Measurements from ENCODE around the gene TMEM52B.
A peak's percentile ranks its signal among the peaks of the same experiment; 100 is the strongest.
"Not testable (repeated sequence)": the region's sequence is repeated elsewhere in the genome, so short reads cannot be mapped to it uniquely, and the experiment has no call there.

Gene TMEM52B

DNA sequence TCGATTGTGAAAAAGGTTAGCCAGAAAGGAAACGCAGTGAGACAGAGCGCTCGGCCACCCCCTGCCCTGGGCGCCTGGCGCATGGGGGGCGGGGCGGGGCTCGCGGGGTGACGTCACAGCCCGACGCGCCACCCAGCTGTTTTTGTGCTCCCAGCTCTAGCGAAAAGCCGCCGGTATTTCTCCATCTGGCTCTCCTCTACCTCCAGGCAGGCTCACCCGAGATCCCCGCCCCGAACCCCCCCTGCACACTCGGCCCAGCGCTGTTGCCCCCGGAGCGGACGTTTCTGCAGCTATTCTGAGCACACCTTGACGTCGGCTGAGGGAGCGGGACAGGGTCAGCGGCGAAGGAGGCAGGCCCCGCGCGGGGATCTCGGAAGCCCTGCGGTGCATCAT is 33.9 kb downstream of the TMEM52B start, which contains the start of gene GABARAPL1:
TSS of gene GABARAPL1 (plus strand) at position 139 of the 393 bp plus-strand sequence. CDS start at position 392, 253 bp downstream.
- TF ChIP-seq TARDBP (IDR thresholded peaks at IDR 0.05) (no peak), L3MBTL2 (conservative IDR thresholded peaks at IDR 0.05) (peak; percentile 38; the same call in 1 of the 2 replicates)
- CTCF ChIA-PET: no interaction called here

DNA sequence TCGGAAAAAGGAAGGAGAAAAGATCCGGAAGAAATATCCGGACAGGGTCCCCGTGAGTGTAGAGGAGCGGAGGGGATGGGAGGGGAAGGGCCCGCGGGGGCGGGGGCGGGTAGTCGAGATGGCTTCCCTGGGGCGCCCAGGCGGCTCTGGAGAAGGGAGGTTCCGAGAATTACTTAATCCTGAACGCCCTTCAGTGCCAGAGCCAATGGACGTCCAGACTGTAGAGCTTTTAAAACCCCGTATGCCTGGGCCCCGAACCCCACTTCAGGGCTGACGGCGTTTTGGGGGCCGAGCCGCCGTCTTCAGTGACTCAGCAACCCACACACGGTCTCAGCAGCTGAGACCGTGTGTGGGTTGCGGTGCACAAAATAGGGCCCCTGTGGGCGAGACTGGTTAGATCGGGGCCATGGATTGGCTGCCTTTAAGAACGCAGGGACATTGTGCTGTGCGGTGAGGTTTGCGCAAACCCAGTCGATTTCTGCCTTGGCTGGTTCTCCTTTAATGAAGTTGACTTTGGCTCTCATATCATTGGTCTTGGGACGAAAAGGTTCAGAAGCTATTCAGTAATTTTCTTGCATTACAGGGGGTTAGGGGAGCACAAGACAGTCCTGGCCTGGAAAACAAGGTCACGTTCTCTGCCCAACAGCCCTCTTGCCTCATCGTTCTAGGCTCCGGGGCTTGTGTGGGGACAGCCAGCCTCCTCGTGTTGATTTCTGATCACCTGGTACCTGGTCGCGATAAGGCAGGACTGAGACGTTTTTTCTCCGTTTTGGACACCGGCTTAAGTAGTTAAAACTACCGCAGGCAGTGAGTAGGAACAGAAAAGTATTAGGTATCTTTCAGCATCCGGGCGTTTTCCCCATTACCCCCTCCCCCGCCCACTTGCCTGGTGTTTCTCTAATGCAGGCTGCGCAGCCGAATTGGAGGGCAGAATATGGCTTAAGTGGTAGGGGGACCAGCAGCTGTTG is 34.6 kb downstream of the TMEM52B start:
- TF ChIP-seq L3MBTL2 (conservative IDR thresholded peaks at IDR 0.05) (0 out of 2 replicates have a peak, but pooled peaks have one; percentile 21), FOXK2 (IDR thresholded peaks at IDR 0.05) (no peak)
- POLR2A ChIA-PET: interaction anchor here (1.5 to 2.8 kb wide), 5 partner anchors 10 to 400 kb away, joined by 4 to 15 read pairs (median 7); partner anchors contain the start of gene MAGOHB
- CTCF ChIA-PET: interaction anchor here (1.7 kb wide), 1 partner anchor 470 kb away, joined by 4 read pairs; no protein-coding TSS in a partner anchor
- peak; percentile 53 for DNase-seq (ENCODE audit: extremely low spot score)

More for the DNA sequence above, 33.9 kb downstream of the TMEM52B start, which contains the start of gene GABARAPL1:
- POLR2A ChIA-PET: interaction anchor here (1.0 to 2.8 kb wide), 5 partner anchors 13 to 401 kb away, joined by 4 to 15 read pairs (median 5); partner anchors contain the start of gene MAGOHB
- peak; percentile 77 for DNase-seq (ENCODE audit: extremely low spot score)

DNA sequence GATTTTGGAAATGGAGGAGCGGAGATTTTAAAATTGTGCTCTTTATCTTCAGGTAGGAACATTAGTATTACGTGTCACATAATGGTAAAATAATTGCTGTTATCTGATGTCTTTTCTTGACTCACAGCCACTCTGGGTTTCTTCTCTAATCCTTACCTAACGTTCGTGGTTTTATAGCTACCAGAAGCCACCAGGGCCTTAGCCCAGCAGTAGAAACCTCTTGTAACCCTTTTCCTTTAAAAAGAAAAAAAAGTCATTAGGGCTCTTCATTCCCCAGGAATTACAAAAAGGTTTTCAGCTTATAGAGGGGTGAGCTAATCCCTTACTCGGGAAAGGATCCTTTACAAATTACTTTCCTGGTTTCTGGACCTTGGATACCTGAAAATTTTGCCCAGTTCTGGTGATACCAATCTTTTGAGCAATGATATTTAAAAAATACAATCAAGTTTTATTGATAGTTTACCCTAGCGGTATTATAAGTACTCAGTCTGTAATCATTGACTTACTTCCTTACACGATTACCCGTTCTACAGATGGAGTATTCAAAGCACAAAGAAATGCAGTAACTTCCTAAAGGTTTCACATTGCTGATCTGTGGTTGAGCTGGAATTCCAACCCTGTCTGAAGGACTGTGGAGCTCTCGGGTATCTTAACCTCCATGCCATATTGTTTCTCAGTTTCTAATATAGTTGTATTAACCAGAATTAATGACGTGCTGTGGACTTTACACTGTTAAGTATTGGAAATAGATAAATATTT is 35.5 kb downstream of the TMEM52B start:
- POLR2A ChIA-PET: interaction anchor here (0.6 to 2.8 kb wide), 6 partner anchors 9 to 399 kb away, joined by 3 to 15 read pairs (median 6); partner anchors contain the start of gene MAGOHB
- peak; percentile 17 for DNase-seq (ENCODE audit: extremely low spot score)
- TF ChIP-seq LEF1 (IDR thresholded peaks at IDR 0.05; ENCODE audit: borderline replicate concordance): no peak
- TF ChIP-seq NFRKB (IDR thresholded peaks at IDR 0.05): no peak
- no peak for TF ChIP-seq ZNF384 (IDR thresholded peaks at IDR 0.05)
- TF ChIP-seq ELF4 (IDR thresholded peaks at IDR 0.05): no peak
- no peak for TF ChIP-seq L3MBTL2 (conservative IDR thresholded peaks at IDR 0.05)
- no peak for TF ChIP-seq SUZ12 (IDR thresholded peaks at IDR 0.05)
- TF ChIP-seq, protein P1, sequence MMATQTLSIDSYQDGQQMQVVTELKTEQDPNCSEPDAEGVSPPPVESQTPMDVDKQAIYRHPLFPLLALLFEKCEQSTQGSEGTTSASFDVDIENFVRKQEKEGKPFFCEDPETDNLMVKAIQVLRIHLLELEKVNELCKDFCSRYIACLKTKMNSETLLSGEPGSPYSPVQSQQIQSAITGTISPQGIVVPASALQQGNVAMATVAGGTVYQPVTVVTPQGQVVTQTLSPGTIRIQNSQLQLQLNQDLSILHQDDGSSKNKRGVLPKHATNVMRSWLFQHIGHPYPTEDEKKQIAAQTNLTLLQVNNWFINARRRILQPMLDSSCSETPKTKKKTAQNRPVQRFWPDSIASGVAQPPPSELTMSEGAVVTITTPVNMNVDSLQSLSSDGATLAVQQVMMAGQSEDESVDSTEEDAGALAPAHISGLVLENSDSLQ (IDR thresholded peaks at IDR 0.05): no peak
- no peak for TF ChIP-seq BHLHE40 (IDR thresholded peaks at IDR 0.05; ENCODE audit: borderline replicate concordance)
- TF ChIP-seq ARNT (IDR thresholded peaks at IDR 0.05): no peak
- TF ChIP-seq TARDBP (IDR thresholded peaks at IDR 0.05): no peak
- no peak for TF ChIP-seq HDGF (IDR thresholded peaks at IDR 0.05; ENCODE audit: borderline replicate concordance)
- no peak for TF ChIP-seq FOXM1 (IDR thresholded peaks at IDR 0.05; ENCODE audit: borderline replicate concordance)
- no peak for TF ChIP-seq CTBP1 (IDR thresholded peaks at IDR 0.05; ENCODE audit: borderline replicate concordance)
- TF ChIP-seq SP1 (IDR thresholded peaks at IDR 0.05): no peak
- CTCF ChIA-PET: interaction anchor here (0.7 to 1.7 kb wide), 2 partner anchors 61 to 471 kb away, joined by 3 to 4 read pairs; no protein-coding TSS in a partner anchor

DNA sequence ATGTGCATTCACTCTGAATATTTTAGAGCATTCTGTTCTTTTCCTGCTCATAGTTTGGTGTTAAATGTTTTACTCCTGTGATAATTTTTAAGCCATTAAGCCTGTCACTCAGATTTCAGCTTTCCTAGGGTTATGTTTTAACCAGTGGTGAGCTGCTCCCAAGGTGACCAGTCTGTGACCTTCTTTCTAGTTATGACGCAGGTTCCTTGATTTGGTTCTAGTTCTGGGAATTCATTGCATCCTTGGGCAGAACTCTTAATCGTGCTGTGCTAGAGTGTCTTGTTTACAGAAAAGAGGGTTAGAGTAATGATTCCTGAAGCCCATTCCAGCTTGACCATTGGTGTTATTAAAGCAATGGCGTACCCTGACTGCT is 36.0 kb downstream of the TMEM52B start:
- DNase-seq (ENCODE audit: extremely low spot score): no peak
- ChIA-PET POLR2A (interaction anchor here (0.7 to 2.8 kb wide), 3 partner anchors 8 to 149 kb away, joined by 3 to 15 read pairs (median 7); no protein-coding TSS in a partner anchor), CTCF (interaction anchor here (0.7 to 1.7 kb wide), 2 partner anchors 62 to 472 kb away, joined by 3 to 4 read pairs; no protein-coding TSS in a partner anchor)
- TF ChIP-seq CTBP1 (IDR thresholded peaks at IDR 0.05; ENCODE audit: borderline replicate concordance) (no peak), BHLHE40 (IDR thresholded peaks at IDR 0.05; ENCODE audit: borderline replicate concordance) (no peak), TARDBP (IDR thresholded peaks at IDR 0.05) (no peak), SP1 (IDR thresholded peaks at IDR 0.05) (no peak)
- TF ChIP-seq, protein P1 (IDR thresholded peaks at IDR 0.05): peak; percentile 86

DNA sequence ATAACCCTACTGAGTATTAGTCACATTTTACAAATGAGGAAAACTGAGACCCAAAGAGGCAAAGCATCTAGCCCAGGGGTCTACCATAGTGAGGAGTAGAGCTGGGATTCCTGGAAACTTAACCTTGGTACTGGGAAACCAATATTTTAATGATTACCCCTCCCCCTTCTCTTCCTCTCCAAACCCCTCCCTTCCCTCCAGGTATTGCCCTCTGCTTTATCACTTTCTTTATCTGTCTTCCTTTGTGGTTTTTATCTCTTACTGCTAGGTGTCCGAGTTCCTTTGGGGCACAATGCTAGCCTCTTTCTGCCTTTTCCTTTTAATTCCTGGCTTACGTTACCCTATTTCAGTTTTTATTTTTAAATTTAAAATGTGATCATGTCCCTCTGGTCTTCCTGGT is 36.6 kb downstream of the TMEM52B start:
- TF ChIP-seq TARDBP (IDR thresholded peaks at IDR 0.05) (no peak), CTBP1 (IDR thresholded peaks at IDR 0.05; ENCODE audit: borderline replicate concordance) (no peak), FOXM1 (IDR thresholded peaks at IDR 0.05; ENCODE audit: borderline replicate concordance) (no peak), SUZ12 (IDR thresholded peaks at IDR 0.05) (no peak), FOXK2 (IDR thresholded peaks at IDR 0.05) (no peak), LEF1 (IDR thresholded peaks at IDR 0.05; ENCODE audit: borderline replicate concordance) (no peak), ARNT (IDR thresholded peaks at IDR 0.05) (no peak), SP1 (IDR thresholded peaks at IDR 0.05) (no peak), ELF4 (IDR thresholded peaks at IDR 0.05) (no peak), NFRKB (IDR thresholded peaks at IDR 0.05) (no peak), HDGF (IDR thresholded peaks at IDR 0.05; ENCODE audit: borderline replicate concordance) (no peak), FOXA1 (IDR thresholded peaks at IDR 0.05) (no peak)
- TF ChIP-seq, protein P1 (IDR thresholded peaks at IDR 0.05): no peak
- ChIA-PET POLR2A (no interaction called here), CTCF (no interaction called here)
- DNase-seq (ENCODE audit: extremely low spot score): no peak

DNA sequence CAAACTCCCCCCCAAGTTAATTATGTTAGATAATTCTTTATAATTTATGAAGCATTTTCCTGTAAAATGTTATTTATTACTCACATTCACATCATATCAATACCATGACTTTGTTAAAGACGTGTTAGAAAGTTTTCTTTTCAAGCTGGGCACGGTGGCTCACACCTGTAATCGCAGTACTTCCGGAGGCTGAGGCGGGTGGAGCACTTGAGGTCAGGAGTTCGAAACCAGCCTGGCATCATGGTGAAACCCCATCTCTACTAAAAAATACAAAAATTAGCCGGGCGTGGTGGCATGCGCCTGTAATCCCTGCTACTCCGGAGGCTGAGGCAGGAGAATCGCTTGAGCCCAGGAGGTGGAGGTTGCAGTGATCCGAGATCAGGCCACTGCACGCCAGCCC is 37.1 kb downstream of the TMEM52B start:
- DNase-seq (ENCODE audit: extremely low spot score); POLR2A ChIA-PET; CTCF ChIA-PET: not testable (repeated sequence)

Data from HEK293T (cell line).